AG10803 (cell line): Measurements from ENCODE around the gene SETBP1.

Experiments used
- DNase-seq: peaks from one replicate; pipeline ENCODE4 v3.0.0; 2010; ENCODE audit warnings: low read depth
- H3K4me3 ChIP-seq: 2 replicates; pipeline ENCODE4 v1.5.1; 2011; ENCODE audit warnings: mild to moderate bottlenecking, low read length, control low read depth
- CTCF ChIP-seq: conservative IDR thresholded peaks from 2 replicates; pipeline ENCODE4 v1.5.1; 2011; ENCODE audit warnings: mild to moderate bottlenecking, low read length, control low read depth, inconsistent platforms

SETBP1 gene

GRCh38 chr18:44903327-44903726, 222.6 kb downstream of the SETBP1 start:
- H3K4me3 ChIP-seq: no peak overlapping the region
- no peak for TF ChIP-seq CTCF
- no peak for DNase-seq

GRCh38 chr18:44904768-44905167, 224.1 kb downstream of the SETBP1 start:
- no peak overlapping the region for H3K4me3 ChIP-seq
- TF ChIP-seq CTCF: no peak
- DNase-seq: no peak

GRCh38 chr18:44909191-44909719, 228.6 kb downstream of the SETBP1 start:
- TF ChIP-seq CTCF: no peak
- no peak overlapping the region for H3K4me3 ChIP-seq
- DNase-seq: no peak

- no peak for TF ChIP-seq CTCF
- DNase-seq: no peak
- no peak overlapping the region for H3K4me3 ChIP-seq
Measured at GRCh38 chr18:44911260-44911659, 230.6 kb downstream of the SETBP1 start.

GRCh38 chr18:44911773-44912172, 231.1 kb downstream of the SETBP1 start:
- H3K4me3 ChIP-seq: no peak overlapping the region
- no peak for DNase-seq
- TF ChIP-seq CTCF: no peak

- no peak for TF ChIP-seq CTCF
- H3K4me3 ChIP-seq: no peak overlapping the region
- DNase-seq: no peak
Measured at GRCh38 chr18:44912740-44913478, 232.2 kb downstream of the SETBP1 start.

- H3K4me3 ChIP-seq: no peak overlapping the region
- no peak for TF ChIP-seq CTCF
- DNase-seq: no peak
Measured at GRCh38 chr18:44914028-44914427, 233.3 kb downstream of the SETBP1 start.
